Tibial artery (tissue), 4 donors: ENCODE data around the gene TSC2.
A peak's percentile ranks its signal among the peaks of the same experiment; 100 is the strongest.

Experiments used
- DNase-seq, 2 donors: peaks; one replicate each; pipeline ENCODE4 v3.0.0-alpha.2; 2019
- H3K27ac ChIP-seq, 2 donors: fragments of 200-600 bp; sonication (generic) in 1 of 2; 1 replicate in 1 of 2; 2 replicates in 1 of 2; pipeline ENCODE4 v1.5.1; 2018 to 2019; ENCODE audit warnings: mild to moderate bottlenecking in 1 of 2
- H3K27me3 ChIP-seq, 2 donors: fragments of 200-600 bp; sonication (generic) in 1 of 2; one replicate each; pipeline versions ENCODE4 v1.5.1 to v1.6.0; 2016 to 2019
- H3K36me3 ChIP-seq, 3 donors: fragments of 200-600 bp; sonication (generic) in 2 of 3; one replicate each; pipeline ENCODE4 v1.5.1; 2016 to 2019; ENCODE audit warnings: mild to moderate bottlenecking in 2 of 3
- H3K4me1 ChIP-seq, 4 donors: fragments of 200-600 bp; sonication (generic) in 2 of 4; 1 replicate in 3 of 4; 2 replicates in 1 of 4; pipeline ENCODE4 v1.5.1; 2016 to 2019
- H3K4me3 ChIP-seq, 2 donors: fragments of 200-600 bp; sonication (generic) in 1 of 2; 1 replicate in 1 of 2; 2 replicates in 1 of 2; pipeline ENCODE4 v1.5.1; 2018 to 2019; ENCODE audit warnings: mild to moderate bottlenecking in 2 of 2
- H3K9me3 ChIP-seq, 3 donors: fragments of 200-600 bp; sonication (generic) in 1 of 3; one replicate each; pipeline ENCODE4 v1.5.1; 2016 to 2019
- intact Hi-C: fragments of 100-400 bp; cut with DNase I; formaldehyde crosslinking; loops from one replicate; pipeline ENCODE4 v1.15.0; 2023; ENCODE audit warnings: low total_unique reads
- TF ChIP-seq, protein P1 (sequence below), 2 experiments: fragments of 200-600 bp in 1 of 2; fragments of 450-650 bp in 1 of 2; IDR thresholded peaks; one replicate each; pipeline ENCODE4 v1.5.1; 2017 to 2019; ENCODE audit warnings: antibody characterized with exemption in 2 of 2, mild to moderate bottlenecking in 1 of 2, moderate library complexity in 1 of 2

Gene TSC2

DNA sequence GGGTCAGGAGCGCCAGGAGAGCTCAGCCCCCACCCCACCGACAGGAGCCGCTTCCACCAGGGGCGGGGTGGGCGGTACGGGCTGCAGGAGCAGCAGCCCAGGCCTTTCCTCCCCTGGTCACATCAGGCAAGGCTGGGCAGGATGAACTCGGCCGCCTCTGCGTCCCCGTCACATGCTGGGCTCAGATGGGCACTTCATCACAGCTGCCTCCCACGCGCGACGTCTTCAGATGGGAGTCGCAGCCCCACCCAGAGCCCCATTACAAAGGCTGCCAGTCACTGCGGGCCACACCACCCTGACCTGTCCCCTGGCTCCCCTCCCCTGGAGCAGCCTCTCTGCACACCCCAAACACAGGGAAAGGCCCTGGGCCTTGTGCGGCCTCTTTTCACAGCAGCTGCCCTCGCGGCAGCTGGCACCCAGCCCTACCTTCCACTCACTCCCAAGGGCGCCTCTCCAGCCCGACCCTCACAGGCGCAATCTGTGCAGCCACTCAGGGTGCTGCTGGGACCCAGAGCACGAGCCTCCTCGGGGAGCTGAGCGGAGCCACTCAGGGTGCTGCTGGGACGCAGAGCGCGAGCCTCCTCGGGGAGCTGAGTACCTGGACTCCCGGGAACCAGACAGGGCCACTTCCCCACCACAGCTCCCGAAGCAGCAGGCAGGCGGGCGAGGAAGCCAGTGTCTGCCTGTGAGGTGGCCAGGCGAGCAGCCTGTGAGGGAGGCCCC, 42.8 kb upstream of the TSC2 start:
- Histone ChIP-seq H3K9me3 (no peaks in the 10 kb centered on the region), H3K4me3 (no peak overlapping the region), H3K36me3 (peaks cover 31 to 44% (median 35%) of the 10 kb centered on the region in 3 donors), H3K27ac (no peak overlapping the region), H3K27me3 (no peaks in the 10 kb centered on the region), H3K4me1 (peaks cover 0 to 55% (median 52%) of the 10 kb centered on the region in 4 donors)
- TF ChIP-seq, protein P1, sequence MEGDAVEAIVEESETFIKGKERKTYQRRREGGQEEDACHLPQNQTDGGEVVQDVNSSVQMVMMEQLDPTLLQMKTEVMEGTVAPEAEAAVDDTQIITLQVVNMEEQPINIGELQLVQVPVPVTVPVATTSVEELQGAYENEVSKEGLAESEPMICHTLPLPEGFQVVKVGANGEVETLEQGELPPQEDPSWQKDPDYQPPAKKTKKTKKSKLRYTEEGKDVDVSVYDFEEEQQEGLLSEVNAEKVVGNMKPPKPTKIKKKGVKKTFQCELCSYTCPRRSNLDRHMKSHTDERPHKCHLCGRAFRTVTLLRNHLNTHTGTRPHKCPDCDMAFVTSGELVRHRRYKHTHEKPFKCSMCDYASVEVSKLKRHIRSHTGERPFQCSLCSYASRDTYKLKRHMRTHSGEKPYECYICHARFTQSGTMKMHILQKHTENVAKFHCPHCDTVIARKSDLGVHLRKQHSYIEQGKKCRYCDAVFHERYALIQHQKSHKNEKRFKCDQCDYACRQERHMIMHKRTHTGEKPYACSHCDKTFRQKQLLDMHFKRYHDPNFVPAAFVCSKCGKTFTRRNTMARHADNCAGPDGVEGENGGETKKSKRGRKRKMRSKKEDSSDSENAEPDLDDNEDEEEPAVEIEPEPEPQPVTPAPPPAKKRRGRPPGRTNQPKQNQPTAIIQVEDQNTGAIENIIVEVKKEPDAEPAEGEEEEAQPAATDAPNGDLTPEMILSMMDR (IDR thresholded peaks at IDR 0.05): no peak
- no peak for DNase-seq
- intact Hi-C loops: no loop called here

- TF ChIP-seq, protein P1 (IDR thresholded peaks at IDR 0.05): no peak
- Histone ChIP-seq H3K4me3 (no peak overlapping the region), H3K27ac (no peak overlapping the region), H3K27me3 (no peaks in the 10 kb centered on the region), H3K4me1 (peaks cover 0 to 62% (median 59%) of the 10 kb centered on the region in 4 donors), H3K9me3 (no peaks in the 10 kb centered on the region), H3K36me3 (peaks cover 27 to 37% (median 29%) of the 10 kb centered on the region in 3 donors)
- intact Hi-C loops: no loop called here
- DNase-seq: no peak
These were observed 42.1 kb upstream of the TSC2 start for GRCh38 chr16:2005646-2006045.

DNA sequence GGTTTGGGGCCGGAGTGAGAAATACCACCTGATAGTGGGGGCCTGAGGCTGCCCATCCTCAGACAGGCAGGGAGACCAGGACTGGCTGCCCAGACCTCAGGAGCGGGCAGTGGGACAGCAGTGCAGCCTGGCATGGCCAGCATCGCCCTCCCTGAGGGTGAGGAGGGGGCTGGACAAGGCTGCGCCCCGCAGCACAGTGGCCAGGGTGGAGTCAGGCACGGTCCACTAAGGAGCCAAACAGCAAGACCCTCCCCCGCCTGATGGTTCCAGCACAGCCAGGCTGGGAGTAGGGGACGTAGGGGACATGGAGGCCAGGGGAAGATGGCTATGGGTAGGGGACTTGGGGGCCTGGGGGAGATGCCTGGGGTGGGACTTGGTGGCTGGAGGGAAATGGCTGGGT, 41.5 kb upstream of the TSC2 start:
- H3K27me3 ChIP-seq: no peaks in the 10 kb centered on the region
- H3K36me3 ChIP-seq: peaks cover 22 to 30% (median 23%) of the 10 kb centered on the region in 3 donors
- DNase-seq: no peak
- H3K9me3 ChIP-seq: no peaks in the 10 kb centered on the region
- H3K27ac ChIP-seq: no peak overlapping the region
- intact Hi-C loops: no loop called here
- H3K4me1 ChIP-seq: peaks cover 0 to 62% (median 59%) of the 10 kb centered on the region in 4 donors
- no peak overlapping the region for H3K4me3 ChIP-seq
- TF ChIP-seq, protein P1 (IDR thresholded peaks at IDR 0.05): no peak

DNA sequence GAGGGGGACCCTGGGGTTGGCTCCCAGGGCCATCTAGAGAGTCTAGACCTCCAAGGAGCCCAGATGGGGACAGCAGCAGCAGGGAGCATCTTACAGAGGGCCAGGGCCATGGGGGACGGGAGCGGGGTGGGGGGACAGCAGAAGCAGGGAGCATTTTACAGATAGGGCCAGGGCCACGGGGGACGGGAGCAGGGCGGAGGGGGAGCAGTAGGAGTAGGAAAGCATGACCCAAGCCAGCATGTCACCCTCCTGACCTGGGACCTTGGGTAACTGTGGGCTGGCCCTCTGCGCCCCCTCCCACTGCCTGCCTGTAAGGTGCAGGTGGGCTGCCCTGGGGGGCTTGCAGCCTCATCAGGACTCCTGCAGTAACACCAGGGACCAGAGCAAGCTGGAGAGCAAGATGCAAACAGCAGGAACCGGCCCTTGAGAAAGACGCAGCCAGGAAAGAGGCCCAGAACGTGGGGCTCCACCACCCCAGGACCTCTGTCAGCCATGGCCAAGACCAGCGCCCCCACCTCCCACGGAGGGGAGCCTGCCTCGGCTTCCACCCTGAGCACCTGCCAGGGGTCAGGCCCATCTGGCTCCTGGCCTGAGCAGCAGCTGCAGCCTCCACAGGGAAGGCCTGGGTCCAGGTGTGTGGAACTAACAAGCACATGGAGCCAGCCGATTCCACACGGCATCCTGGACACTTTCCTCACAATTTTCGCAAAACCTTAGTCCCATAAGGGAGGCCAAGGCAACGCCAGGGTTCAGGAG, 40.5 kb upstream of the TSC2 start:
- no peak overlapping the region for H3K27ac ChIP-seq
- peaks cover 12 to 21% (median 13%) of the 10 kb centered on the region in 3 donors for H3K36me3 ChIP-seq
- DNase-seq: no peak
- TF ChIP-seq, protein P1 (IDR thresholded peaks at IDR 0.05): no peak
- intact Hi-C loops: no loop called here
- no peaks in the 10 kb centered on the region for H3K9me3 ChIP-seq
- H3K27me3 ChIP-seq: no peaks in the 10 kb centered on the region
- H3K4me1 ChIP-seq: peaks cover 0 to 62% (median 59%) of the 10 kb centered on the region in 4 donors
- H3K4me3 ChIP-seq: peak overlapping the region in 1 of 2 donors; percentile 90

DNA sequence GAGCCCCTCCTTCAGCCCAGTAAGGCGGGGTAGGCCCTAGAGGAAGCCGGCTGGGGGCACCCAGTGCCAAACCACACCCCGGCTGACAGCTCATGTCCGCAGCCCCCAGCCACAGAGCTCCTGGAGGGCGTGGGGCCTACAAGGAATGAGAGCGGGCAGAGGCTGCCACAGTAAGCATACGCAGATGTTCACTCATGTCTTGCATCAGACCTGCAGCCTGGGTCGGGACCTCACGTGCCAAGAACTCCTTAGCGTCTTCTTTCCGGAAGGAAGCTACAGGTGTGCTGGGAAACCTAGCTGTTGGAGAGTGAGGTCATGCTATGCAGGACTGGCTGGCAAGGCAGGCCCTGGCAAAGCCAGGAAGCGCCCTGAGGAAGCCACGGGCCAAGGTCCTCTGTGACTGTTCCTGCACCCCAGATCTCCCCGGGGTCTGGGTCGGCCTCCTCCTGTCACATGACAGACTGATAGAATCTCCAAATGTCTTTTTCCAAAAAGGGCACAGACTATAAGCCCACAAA, 39.7 kb upstream of the TSC2 start:
- intact Hi-C loops: no loop called here
- Histone ChIP-seq H3K27ac (no peak overlapping the region), H3K4me1 (peaks cover 0 to 62% (median 59%) of the 10 kb centered on the region in 4 donors), H3K9me3 (no peaks in the 10 kb centered on the region), H3K4me3 (peak overlapping the region; percentile 90 to 99), H3K27me3 (no peaks in the 10 kb centered on the region), H3K36me3 (peaks cover 4 to 13% (median 5%) of the 10 kb centered on the region in 3 donors)
- DNase-seq: no peak
- TF ChIP-seq, protein P1 (IDR thresholded peaks at IDR 0.05): no peak
